ENCODE data around the gene LRRC4B. TPM values are rescaled to one million over a fixed set of nuclear protein-coding genes. Genes with fewer than 3 reads are reported as not detected.
A peak's percentile ranks its signal among the peaks of the same experiment; 100 is the strongest.

LRRC4B gene
- total RNA-seq, 1 experiment from 2014 or later = 0.54 TPM

DNA sequence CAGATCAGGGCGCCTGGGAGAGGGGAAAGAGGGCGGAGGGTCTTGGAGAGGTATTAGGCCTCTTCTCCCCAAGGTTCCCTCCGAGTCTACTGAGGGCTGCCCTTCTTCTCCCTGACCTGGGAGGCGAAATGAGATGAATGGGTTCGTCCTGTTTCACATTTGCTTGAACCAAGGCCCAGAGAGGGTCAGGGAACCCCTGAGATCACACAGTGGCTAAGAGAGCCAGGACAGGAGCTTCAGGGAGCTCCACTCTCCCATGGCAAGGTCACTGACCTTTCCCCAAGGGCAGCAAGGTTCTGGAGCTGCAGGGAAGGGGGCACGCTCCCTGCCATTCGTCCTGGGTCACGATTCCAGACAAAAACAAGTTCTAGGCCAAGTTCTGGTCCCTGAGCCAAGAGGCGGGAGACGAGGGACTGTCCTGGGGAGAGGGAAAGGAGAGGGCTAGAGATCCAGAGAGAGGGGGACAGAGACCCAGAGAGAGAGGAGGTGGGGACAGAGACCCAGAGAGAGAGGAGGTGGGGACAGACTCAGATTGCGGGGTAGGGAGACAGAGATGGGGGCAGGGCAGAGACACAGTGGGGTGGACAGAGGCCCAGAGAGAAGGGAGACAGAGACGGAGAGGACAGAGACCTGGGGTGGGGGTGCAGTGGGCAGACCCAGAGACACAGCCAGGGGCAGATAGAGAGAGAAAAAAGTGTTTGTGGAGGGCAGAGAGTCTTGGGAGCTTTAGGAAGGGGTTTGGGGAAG is 55.1 kb downstream of the LRRC4B start:
- BruUV-seq (replicated peaks) = no TSS peak
- CTCF ChIA-PET = no interaction called here
- TF ChIP-seq, protein P1, sequence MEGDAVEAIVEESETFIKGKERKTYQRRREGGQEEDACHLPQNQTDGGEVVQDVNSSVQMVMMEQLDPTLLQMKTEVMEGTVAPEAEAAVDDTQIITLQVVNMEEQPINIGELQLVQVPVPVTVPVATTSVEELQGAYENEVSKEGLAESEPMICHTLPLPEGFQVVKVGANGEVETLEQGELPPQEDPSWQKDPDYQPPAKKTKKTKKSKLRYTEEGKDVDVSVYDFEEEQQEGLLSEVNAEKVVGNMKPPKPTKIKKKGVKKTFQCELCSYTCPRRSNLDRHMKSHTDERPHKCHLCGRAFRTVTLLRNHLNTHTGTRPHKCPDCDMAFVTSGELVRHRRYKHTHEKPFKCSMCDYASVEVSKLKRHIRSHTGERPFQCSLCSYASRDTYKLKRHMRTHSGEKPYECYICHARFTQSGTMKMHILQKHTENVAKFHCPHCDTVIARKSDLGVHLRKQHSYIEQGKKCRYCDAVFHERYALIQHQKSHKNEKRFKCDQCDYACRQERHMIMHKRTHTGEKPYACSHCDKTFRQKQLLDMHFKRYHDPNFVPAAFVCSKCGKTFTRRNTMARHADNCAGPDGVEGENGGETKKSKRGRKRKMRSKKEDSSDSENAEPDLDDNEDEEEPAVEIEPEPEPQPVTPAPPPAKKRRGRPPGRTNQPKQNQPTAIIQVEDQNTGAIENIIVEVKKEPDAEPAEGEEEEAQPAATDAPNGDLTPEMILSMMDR (IDR thresholded peaks at IDR 0.05; ENCODE audit: insufficient read depth in 1 of 2, low read depth in 1 of 2, low read length in 1 of 2, severe bottlenecking in 1 of 2, unreplicated experiment in 1 of 2) = no peak
- Histone ChIP-seq H3K4me1 (peaks cover 4% of the 10 kb centered on the region; the same call in 1 of the 2 replicates), H3K4me3 (ENCODE audit: low read depth, low read length) (no peak overlapping the region), H3K9me3 (no peaks in the 10 kb centered on the region), H3K27me3 (replicated peaks; ENCODE audit: control insufficient read depth, insufficient read depth, low read length) (no peaks in the 10 kb centered on the region), H3K36me3 (ENCODE audit: control insufficient read depth, insufficient read depth, low read length) (no peaks in the 10 kb centered on the region)
- peaks cover 12% of the 10 kb centered on the region for H3K36me3 Mint-ChIP-seq (ENCODE audit: insufficient read depth, unreplicated experiment)
- no peaks in the 10 kb centered on the region for H3K27me3 Mint-ChIP-seq (ENCODE audit: insufficient read depth, unreplicated experiment)
- no peak overlapping the region for H3K4me3 Mint-ChIP-seq (ENCODE audit: unreplicated experiment)
- DNase-seq = no peak
- H3K9me3 Mint-ChIP-seq (ENCODE audit: unreplicated experiment) = no peaks in the 10 kb centered on the region
- intact Hi-C loops (cut with micrococcal nuclease; ENCODE audit: unreplicated experiment) = no loop called here
- POLR2A ChIA-PET = no interaction called here
- no peak overlapping the region for H3K27ac Mint-ChIP-seq (ENCODE audit: unreplicated experiment)
- peaks cover 7% of the 10 kb centered on the region for H3K4me1 Mint-ChIP-seq (ENCODE audit: low read depth, unreplicated experiment)

- POLR2A ChIA-PET = interaction anchor here (0.6 kb wide), 1 partner anchor 116 kb away, joined by 3 read pairs; no protein-coding TSS in a partner anchor
- H3K9me3 ChIP-seq = no peaks in the 10 kb centered on the region
- Mint-ChIP-seq H3K4me1 (ENCODE audit: low read depth, unreplicated experiment) (peaks cover 7% of the 10 kb centered on the region), H3K9me3 (ENCODE audit: unreplicated experiment) (no peaks in the 10 kb centered on the region), H3K36me3 (ENCODE audit: insufficient read depth, unreplicated experiment) (peaks cover 12% of the 10 kb centered on the region), H3K27me3 (ENCODE audit: insufficient read depth, unreplicated experiment) (no peaks in the 10 kb centered on the region), H3K4me3 (ENCODE audit: unreplicated experiment) (peak overlapping the region; percentile 76), H3K27ac (ENCODE audit: unreplicated experiment) (peak overlapping the region; percentile 89)
- DNase-seq = no peak
- TF ChIP-seq, protein P1 (IDR thresholded peaks at IDR 0.05; ENCODE audit: insufficient read depth in 1 of 2, low read depth in 1 of 2, low read length in 1 of 2, severe bottlenecking in 1 of 2, unreplicated experiment in 1 of 2) = no peak
- CTCF ChIA-PET = interaction anchor here (0.5 to 1.8 kb wide), 4 partner anchors 8 to 212 kb away, joined by 3 to 7 read pairs (median 4); no protein-coding TSS in a partner anchor
- no peaks in the 10 kb centered on the region for H3K36me3 ChIP-seq (ENCODE audit: control insufficient read depth, insufficient read depth, low read length)
- no TSS peak for BruUV-seq (replicated peaks)
- intact Hi-C loops (cut with micrococcal nuclease; ENCODE audit: unreplicated experiment) = no loop called here
- peak overlapping the region; percentile 58 for H3K4me3 ChIP-seq (ENCODE audit: low read depth, low read length)
- H3K4me1 ChIP-seq = peaks cover 4% of the 10 kb centered on the region; the same call in 1 of the 2 replicates
- H3K27me3 ChIP-seq (replicated peaks; ENCODE audit: control insufficient read depth, insufficient read depth, low read length) = no peaks in the 10 kb centered on the region
Measured at GRCh38 chr19:50512112-50512998, 55.9 kb downstream of the LRRC4B start.

Measured in Caco-2 (cell line).